Neural cell (in vitro differentiated cells): ENCODE data around the gene NFE2L3.

ENCODE experiments used
- EP300 ChIP-seq: fragments of 450-650 bp; conservative IDR thresholded peaks from 2 replicates; pipeline ENCODE4 v1.6.1; 2014; ENCODE audit warnings: antibody characterized with exemption, mild to moderate bottlenecking, moderate library complexity; ENCODE audit not compliant: poor library complexity, severe bottlenecking
- EZH2 ChIP-seq: fragments of 200-600, 300-800 bp; shearing (Covaris generic), sonication (generic); IDR thresholded peaks from 2 replicates; pipeline ENCODE4 v1.6.1; 2014; ENCODE audit warnings: antibody characterized with exemption, low read length, borderline replicate concordance, mild to moderate bottlenecking; ENCODE audit not compliant: insufficient read depth, poor library complexity, severe bottlenecking
- RAD21 ChIP-seq: fragments of 450-650 bp; conservative IDR thresholded peaks from 2 replicates; pipeline ENCODE4 v1.6.1; 2014; ENCODE audit warnings: antibody characterized with exemption, mild to moderate bottlenecking, moderate library complexity
- TAF1 ChIP-seq: IDR thresholded peaks from 2 replicates; pipeline ENCODE4 v1.6.1; 2012; ENCODE audit warnings: low read depth
- TF ChIP-seq, protein P1 (sequence below): fragments of 450-650 bp; IDR thresholded peaks from 2 replicates; pipeline ENCODE4 v1.5.1; 2014; ENCODE audit warnings: antibody characterized with exemption, mild to moderate bottlenecking, moderate library complexity; ENCODE audit not compliant: poor library complexity, severe bottlenecking

DNA sequence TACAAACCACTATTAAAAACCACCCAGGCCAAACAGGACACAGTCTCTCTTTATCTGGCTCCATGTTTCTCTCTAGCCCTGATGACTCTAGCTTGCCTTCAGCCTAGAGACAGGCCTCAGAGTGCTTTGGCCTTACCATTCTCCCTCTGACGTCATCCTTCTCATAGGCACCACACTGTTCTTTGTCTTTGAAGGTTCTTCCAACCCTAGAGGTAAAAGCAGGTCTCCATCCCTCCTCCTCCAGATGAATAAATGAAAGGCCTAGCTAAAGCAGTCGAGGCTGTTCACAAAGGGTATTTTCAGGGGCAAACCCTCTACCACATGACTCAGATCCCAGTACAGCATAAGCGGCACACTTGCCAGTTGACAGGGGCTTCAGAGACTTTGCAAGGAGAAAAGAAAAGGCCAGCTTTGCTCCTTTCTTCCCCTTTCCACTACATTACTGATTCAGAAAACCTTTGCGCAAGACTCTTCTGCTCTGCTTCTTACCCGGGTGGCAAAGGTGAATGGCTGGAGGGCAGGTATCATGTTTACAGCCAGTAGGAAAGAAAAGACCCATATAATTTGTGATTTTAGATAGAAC lies 14.8 kb downstream of the NFE2L3 start:
- TF ChIP-seq, protein P1, sequence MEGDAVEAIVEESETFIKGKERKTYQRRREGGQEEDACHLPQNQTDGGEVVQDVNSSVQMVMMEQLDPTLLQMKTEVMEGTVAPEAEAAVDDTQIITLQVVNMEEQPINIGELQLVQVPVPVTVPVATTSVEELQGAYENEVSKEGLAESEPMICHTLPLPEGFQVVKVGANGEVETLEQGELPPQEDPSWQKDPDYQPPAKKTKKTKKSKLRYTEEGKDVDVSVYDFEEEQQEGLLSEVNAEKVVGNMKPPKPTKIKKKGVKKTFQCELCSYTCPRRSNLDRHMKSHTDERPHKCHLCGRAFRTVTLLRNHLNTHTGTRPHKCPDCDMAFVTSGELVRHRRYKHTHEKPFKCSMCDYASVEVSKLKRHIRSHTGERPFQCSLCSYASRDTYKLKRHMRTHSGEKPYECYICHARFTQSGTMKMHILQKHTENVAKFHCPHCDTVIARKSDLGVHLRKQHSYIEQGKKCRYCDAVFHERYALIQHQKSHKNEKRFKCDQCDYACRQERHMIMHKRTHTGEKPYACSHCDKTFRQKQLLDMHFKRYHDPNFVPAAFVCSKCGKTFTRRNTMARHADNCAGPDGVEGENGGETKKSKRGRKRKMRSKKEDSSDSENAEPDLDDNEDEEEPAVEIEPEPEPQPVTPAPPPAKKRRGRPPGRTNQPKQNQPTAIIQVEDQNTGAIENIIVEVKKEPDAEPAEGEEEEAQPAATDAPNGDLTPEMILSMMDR = no peak
- no peak for TF ChIP-seq RAD21
- TF ChIP-seq EP300 = no peak
- no peak for TF ChIP-seq EZH2
- no peak for TF ChIP-seq TAF1
